ENCODE results near the gene ENTR1.

Gene ENTR1

GRCh38 chr9:136403915-136404800, 6.3 kb downstream of the ENTR1 start:
- peaks cover 45% of the 10 kb centered on the region for H3K36me3 ChIP-seq
- no peaks in the 10 kb centered on the region for H3K9me3 ChIP-seq (ENCODE audit: severe bottlenecking)
- H3K27me3 ChIP-seq (ENCODE audit: insufficient read depth, low read depth, severe bottlenecking), result no peaks in the 10 kb centered on the region
- TF ChIP-seq, protein P1, sequence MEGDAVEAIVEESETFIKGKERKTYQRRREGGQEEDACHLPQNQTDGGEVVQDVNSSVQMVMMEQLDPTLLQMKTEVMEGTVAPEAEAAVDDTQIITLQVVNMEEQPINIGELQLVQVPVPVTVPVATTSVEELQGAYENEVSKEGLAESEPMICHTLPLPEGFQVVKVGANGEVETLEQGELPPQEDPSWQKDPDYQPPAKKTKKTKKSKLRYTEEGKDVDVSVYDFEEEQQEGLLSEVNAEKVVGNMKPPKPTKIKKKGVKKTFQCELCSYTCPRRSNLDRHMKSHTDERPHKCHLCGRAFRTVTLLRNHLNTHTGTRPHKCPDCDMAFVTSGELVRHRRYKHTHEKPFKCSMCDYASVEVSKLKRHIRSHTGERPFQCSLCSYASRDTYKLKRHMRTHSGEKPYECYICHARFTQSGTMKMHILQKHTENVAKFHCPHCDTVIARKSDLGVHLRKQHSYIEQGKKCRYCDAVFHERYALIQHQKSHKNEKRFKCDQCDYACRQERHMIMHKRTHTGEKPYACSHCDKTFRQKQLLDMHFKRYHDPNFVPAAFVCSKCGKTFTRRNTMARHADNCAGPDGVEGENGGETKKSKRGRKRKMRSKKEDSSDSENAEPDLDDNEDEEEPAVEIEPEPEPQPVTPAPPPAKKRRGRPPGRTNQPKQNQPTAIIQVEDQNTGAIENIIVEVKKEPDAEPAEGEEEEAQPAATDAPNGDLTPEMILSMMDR (IDR thresholded peaks at IDR 0.05; ENCODE audit: low read depth, low read length), result no peak
- DNase-seq, result no peak
- H3K4me3 ChIP-seq (ENCODE audit: low read depth, low read length), result no peak overlapping the region
- no peak overlapping the region for H3K27ac ChIP-seq

DNA sequence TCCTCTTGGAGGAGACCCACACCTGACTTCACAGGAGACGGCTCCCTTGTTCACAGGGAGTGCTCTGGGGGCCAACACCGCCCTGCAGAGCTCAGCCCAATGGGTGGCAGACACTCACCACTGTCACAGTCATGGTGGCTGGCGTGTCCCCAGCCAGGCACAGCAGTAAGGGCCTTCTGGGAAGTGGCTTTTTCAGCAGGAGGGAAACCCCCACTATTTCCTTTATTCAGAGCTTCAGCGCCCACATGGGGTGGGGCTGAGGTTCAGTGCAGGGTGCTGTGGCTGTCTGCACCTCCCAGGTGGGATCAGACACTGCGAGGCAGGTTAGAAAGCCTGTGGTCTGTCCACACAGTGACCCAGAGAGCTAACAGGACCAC, 6.9 kb downstream of the ENTR1 start:
- DNase-seq, result no peak
- Histone ChIP-seq H3K9me3 (ENCODE audit: severe bottlenecking) (no peaks in the 10 kb centered on the region), H3K27me3 (ENCODE audit: insufficient read depth, low read depth, severe bottlenecking) (no peaks in the 10 kb centered on the region), H3K36me3 (peaks cover 49% of the 10 kb centered on the region), H3K27ac (no peak overlapping the region), H3K4me3 (ENCODE audit: low read depth, low read length) (no peak overlapping the region)
- TF ChIP-seq, protein P1 (IDR thresholded peaks at IDR 0.05; ENCODE audit: low read depth, low read length), result no peak

- no peak overlapping the region for H3K4me3 ChIP-seq (ENCODE audit: low read depth, low read length)
- H3K27me3 ChIP-seq (ENCODE audit: insufficient read depth, low read depth, severe bottlenecking), result no peaks in the 10 kb centered on the region
- TF ChIP-seq, protein P1 (IDR thresholded peaks at IDR 0.05; ENCODE audit: low read depth, low read length), result no peak
- H3K36me3 ChIP-seq, result peaks cover 53% of the 10 kb centered on the region
- DNase-seq, result no peak
- no peak overlapping the region for H3K27ac ChIP-seq
- no peaks in the 10 kb centered on the region for H3K9me3 ChIP-seq (ENCODE audit: severe bottlenecking)
Observed at GRCh38 chr9:136402067-136402466, 8.3 kb downstream of the ENTR1 start.

- DNase-seq, result no peak
- no peaks in the 10 kb centered on the region for H3K27me3 ChIP-seq (ENCODE audit: insufficient read depth, low read depth, severe bottlenecking)
- no peaks in the 10 kb centered on the region for H3K9me3 ChIP-seq (ENCODE audit: severe bottlenecking)
- no peak overlapping the region for H3K27ac ChIP-seq
- H3K4me3 ChIP-seq (ENCODE audit: low read depth, low read length), result no peak overlapping the region
- TF ChIP-seq, protein P1 (IDR thresholded peaks at IDR 0.05; ENCODE audit: low read depth, low read length), result no peak
- H3K36me3 ChIP-seq, result peaks cover 53% of the 10 kb centered on the region
Observed at GRCh38 chr9:136401173-136401922, 9.1 kb downstream of the ENTR1 start.

DNA sequence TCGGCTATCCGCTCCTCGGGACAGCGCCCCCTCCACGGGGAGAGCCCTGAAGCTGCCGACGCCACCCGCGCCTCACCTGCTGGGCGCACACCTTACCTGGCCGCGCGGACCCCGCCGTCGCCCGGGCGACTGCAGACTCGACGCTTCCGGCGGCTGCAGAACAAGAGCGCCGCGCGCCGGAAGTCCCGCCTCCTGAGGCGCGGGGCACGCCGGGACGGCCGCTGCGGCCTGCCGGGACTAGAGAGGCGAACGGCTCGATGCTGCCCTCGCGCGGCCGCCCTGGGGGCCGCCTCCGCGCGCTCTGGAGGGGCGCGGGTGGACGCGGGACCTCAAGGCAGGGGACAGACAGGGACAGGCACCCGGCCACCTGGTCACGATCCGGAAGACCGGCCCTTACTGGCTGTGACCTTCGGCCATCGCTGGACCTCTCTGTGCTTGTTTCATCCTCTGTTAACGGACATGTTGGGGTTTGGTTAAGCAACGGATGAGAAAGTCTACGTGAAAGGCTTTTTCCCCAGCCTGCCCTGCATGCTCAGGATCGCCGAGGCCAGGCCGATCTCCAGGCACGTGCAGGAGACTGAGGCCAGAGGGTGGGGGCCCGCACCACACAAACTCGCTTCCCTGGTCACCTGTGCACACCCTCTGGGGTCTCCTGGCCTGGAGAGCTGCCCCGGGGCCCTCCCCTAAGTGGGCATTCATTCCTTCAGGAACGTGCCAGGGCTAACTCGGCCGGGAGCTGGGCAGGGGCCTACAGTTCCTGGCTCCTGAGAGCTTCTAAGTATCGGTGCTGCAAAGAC, 10.2 kb downstream of the ENTR1 start, which contains the start of gene SNAPC4:
TSS of gene SNAPC4 (minus strand) at position 133 of the 797 bp plus-strand sequence. CDS start 1,742 bp downstream, outside the sequence.
- TF ChIP-seq, protein P1 (IDR thresholded peaks at IDR 0.05; ENCODE audit: low read depth, low read length), result peak; percentile 88
- peak within 1 kb of the TSS; percentile 78 for H3K4me3 ChIP-seq (ENCODE audit: low read depth, low read length)
- H3K36me3 ChIP-seq, result peaks cover 52% of the 10 kb centered on the region
- peak within 1 kb of the TSS; percentile 76 for H3K27ac ChIP-seq
- DNase-seq, result peak; percentile 86
- no peaks in the 10 kb centered on the region for H3K27me3 ChIP-seq (ENCODE audit: insufficient read depth, low read depth, severe bottlenecking)
- H3K9me3 ChIP-seq (ENCODE audit: severe bottlenecking), result no peaks in the 10 kb centered on the region

Data from WERI-Rb-1 (cell line).